Stimulated activated CD8-positive, alpha-beta memory T cell treated with anti-CD3 and anti-CD28 coated beads, Interleukin-7, amount 100 ng/mL, for 48 hours (primary cell): ENCODE data around the gene PPP4C.
A peak's percentile ranks its signal among the peaks of the same experiment; 100 is the strongest.
"Not testable (repeated sequence)": the region's sequence is repeated elsewhere in the genome, so short reads cannot be mapped to it uniquely, and the experiment has no call there.

ENCODE experiments used
- DNase-seq, 2 donors: peaks; one replicate each; pipeline ENCODE4 v3.0.0-alpha.2; 2020; ENCODE audit warnings: low read depth in 1 of 2; ENCODE audit errors: extremely low read depth in 1 of 2

The PPP4C gene

DNA sequence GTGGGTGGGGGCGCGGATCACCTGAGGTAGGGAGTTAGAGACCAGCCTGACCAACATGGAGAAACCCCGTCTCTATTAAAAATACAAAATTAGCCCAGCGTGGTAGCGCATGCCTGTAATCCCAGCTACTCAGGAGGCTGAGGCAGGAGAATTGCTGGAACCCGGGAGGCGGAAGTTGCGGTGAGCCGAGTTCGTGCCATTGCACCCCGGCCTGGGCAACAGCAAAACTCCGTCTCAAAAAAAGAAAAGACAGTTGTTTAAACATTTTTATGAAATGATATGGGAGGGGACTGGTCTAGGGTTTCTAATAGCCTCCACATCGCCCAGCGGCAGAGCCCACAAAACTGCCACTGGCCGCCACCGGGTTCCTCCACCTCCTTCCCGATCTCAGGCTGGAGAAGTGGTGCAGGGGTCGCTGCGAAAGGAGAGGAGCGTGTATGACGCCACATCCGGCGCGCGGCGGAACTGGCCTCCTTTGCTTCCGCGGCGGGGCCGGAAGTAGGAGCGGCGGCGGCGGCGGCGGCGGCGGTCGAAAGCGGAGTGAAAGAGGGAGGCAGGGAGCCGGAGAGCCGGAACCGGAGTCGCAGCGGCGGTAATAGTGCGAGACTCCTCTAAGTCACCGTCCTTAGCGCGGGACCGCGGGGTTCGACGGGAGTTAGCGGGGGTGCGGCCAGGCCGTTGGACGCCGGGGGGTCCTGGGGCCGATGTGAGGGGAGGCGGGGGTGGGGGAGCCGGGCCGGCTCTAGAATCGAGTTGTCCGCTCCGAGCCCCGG, at the start of gene PPP4C:
PPP4C (plus strand) TSS at position 492 of the 773 bp plus-strand sequence. CDS start 384 bp downstream, outside the sequence.
- peak; percentile 83 to 85 for DNase-seq

DNA sequence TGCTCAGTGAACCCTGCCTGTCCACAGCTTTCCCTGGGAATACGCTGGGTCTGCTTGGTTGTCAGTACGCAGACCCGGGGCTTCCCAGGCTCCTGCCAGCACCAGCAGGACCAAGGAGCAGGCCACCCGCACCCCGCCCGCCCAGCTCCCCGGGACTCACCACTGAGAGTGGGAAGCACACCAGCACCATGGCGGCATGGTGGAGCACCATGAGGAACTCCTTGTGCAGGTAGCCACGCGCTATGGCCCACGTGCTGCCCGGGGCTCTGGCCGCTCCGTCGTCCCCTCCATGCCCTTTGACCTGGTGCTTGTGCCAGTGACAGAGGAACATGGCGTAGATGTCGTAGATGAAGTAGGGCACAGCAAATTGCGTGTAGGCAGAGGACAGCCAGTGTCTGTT, 49.3 kb upstream of the PPP4C start:
- DNase-seq, result no peak

DNA sequence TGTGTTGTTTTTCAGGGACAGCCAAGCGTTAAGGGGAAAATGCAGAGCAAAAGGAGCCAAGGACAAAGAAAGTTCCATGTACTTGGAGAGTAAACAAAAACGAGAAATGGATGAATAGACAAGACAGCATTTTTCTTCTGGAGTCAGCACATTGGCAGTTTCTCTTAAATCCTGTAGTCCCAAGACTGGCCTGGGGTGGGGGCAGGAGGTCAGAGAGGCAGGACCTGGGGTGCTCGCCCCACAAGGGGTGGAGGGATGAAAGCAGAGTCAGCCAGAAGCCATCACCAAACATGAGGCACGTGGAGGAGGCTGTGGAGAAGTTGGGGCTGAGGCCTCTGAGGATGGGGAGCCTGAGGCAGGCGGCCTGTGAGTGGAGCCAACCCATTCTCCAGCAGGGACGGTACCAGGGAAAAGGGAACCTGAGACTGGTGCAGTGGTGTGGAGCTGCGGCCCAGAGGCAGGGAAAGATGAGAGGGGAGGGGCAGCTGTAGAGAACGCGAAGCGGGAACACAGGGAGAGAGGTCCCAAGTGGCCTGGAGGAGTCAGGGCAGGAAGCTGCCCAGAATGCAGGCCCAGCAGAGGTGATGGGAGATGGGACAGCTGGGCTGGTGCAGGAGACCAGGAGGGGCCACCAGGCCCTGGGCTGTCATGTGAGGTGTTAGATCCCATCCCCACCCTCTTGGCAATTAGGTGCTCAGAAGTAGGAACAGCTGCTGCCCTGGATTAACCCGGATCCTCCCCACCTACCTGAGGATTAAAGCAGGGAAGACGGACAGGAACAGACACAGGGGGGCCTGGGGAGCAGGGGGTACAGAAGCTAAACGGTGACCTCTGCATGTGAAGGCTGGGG, 48.0 kb upstream of the PPP4C start:
- DNase-seq, result no peak

DNA sequence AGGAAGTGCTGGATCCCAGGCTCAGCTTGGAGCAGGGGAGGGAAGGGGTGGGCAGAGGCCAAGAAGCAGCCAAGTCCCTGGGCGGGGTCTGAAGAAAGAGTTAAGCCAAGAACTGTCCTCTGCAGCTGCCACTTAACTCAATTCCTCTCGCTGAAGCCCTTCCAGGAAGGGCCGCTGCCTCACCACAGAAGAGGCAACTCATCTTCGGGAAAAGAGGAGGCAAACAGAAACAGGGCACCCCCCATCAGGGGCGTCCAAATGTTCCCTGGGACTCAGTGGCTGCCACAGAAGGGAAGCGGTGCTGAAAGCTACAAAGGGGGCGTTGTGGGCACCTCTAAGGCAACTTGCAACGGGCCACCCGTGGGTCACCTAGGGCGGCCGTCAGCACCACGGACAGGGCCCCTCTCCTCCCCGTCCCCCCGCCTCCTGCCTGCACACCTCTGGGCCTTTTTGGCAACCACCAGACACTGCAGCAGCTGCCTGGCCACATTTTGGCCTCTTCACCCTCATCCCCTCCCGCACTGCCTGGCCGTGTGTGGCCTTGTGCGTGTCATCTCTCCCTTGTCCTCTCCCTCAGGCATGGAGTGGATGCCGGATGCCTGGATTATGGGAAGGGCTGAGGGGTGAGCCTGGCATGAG, 47.2 kb upstream of the PPP4C start:
- DNase-seq, result no peak

DNA sequence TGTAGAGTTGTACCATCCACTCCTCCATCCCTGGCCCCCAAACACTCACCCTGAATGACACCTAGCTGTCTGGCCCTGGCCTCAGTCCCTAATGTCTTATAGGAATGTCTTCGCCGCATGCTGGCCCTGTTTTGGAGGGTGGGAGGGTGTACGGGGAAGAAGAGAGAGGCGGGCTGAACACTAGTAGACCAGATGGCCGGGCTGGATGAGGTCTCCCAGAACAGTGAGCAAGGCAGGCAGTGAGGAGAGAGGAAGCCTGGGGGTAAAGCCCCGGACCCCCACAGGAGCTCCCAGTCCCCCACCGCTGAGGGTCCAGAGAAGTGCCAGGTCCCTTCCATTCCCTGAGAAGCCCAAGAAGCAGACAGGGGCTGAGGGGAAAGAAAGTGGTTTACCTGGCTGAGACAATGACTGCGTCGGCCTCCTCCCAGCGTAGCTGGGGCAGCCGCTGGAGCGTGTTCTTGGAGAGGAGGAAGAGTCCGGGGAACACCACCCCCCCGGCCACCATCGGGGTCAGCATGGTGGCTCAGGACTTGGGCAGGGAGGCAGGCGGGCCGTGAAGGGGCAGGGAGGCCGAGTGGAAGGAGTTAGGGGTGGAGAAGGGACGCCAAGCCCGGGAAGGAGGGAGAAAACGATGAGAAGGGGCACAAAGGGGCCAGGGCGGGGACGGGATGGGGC, 45.6 kb upstream of the PPP4C start:
- no peak for DNase-seq

DNA sequence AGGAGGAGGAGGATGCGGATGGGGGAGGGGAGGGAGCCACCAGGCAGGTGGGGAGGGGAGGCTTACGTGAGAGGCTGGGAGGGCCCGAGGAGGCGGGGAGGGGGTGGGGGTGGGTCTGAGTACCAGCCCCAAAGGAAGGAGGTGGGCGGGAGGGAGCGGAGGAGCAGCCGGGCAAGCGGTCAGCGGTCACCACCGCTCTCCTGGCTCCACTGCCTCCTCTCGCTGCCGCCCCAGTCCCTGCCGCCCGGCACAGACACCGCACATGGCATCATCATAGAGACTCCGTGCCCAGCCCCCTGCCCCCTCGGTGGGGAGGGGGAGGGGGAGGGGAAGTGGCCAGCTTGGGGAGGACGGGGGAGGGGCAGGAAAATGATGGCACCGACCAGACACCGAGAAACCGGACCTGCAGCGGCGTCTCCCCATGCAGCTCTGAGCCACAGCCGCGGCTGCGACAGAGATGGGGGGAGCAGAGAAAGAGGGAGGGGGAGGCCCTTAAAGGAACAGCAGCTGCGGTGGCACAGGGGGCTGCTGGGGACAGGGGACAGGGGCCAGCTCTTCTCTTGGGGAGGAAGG, 44.9 kb upstream of the PPP4C start, which contains the start of gene TLCD3B:
TLCD3B (minus strand) TSS at position 431 of the 573 bp plus-strand sequence. CDS start 744 bp downstream, outside the sequence.
- DNase-seq, result no peak

DNA sequence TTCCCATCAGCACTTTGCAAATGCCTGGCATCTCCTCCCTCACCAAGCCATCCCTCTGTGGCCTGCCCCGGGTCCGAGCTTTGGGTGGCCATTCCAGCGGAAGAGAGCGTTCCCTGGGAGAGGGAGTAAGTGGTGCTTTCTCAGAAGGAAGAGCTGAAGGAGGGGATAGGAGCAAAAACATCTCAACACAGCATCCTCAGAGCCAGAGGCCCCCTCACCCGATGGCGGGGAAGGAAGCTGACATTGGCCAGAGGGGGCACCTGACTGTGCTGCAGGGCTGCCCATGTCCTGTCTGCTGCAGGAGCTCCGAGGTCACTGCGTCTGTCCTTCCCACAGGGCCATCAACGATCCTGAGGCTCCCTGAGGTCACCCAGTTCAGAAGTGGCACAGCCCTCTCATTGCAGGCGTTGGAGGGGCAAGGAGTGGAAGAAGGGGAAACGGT, 44.3 kb upstream of the PPP4C start:
- no peak for DNase-seq

DNA sequence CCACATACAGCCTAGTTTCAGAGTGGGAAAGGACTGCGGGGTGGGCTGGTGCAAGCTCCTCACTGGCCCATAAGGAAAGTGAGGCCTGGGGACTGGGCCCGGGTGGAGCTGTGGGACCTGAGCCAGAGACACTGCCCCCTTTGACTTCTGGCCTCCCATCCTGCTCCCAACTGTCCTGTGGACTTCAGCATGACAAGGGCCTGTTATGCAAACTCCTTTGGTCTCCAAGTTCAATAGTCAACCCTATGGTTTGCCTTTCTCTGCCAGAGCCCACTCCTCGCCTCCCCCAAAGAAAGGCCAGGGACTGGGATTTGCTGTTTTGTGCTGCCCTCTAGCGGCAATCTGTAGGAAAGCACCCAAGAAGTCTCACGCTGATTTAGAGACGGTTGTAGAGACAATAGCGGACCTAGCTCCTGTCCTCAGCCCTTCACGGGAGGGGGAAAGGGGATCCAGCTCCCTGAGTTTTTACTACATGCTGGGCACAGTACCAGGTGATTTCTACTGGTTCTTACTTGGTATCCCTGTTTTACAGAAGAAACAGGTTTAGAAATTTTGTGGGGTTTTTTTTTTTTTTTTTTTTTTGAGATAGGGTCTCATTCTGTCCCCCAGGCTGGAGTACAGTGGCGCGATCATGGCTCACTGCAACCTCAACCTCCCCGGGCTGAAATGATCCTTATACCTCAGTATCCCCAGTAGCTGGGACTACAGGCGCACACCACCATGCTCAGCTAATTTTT, 43.5 kb upstream of the PPP4C start:
- peak; percentile 33 for DNase-seq

DNA sequence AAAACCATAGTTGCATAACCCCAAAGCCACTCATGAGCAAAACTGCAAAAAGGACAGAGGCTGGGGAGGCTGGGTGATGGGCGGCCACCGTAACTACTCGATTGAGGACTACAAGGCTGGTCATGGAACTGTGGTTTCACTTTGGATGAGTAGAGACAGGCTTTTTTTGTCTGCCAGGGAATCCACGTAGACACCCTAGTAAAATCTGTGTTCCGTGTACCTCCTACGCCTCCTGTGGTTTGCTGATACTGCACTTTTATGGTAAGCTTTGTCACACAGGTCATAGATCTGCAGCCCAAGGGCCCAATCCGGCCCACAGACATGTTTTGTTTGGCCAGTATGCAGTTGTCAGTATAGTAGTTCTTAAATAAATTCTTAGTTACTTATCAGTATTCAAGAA, 42.5 kb upstream of the PPP4C start:
- no peak for DNase-seq

DNA sequence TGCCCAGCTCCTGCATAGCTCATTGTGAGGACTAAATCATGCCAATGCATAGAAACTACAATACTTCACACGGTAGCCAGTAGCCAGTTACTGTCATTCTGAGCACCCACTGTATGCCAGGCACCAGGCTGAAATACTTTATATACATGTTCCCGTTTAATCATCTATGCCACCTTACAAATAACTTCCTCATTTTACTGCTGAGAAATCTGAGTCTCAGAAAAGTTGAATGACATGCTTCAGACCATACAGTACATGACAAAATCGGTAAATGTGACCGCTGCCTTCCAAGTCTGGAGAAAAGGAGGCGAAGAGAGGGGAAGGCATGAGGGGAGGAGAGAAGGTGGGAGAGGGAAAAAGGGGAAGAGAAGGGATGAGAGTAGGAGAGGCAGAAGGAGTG, 35.6 kb upstream of the PPP4C start:
- no peak for DNase-seq

DNA sequence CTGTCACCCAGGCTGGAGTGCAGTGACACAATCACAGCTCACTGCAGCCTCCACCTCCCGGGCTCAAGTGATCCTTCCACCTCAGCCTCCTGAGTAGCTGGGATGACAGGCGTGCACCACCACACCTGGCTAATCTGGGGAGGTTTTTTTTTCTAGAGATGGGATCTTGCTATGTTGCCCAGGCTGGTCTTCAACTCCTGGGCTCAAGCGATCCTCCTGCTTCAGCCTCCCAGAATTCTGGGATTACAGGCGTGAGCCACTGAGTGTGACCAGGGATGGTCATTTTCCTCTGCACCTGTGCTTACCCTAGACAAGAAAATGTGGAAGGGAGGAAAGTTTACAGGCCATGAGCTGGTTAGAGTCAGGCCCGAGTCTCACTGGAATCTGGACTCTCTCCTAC, 35.1 kb upstream of the PPP4C start:
- not testable (repeated sequence) for DNase-seq

DNA sequence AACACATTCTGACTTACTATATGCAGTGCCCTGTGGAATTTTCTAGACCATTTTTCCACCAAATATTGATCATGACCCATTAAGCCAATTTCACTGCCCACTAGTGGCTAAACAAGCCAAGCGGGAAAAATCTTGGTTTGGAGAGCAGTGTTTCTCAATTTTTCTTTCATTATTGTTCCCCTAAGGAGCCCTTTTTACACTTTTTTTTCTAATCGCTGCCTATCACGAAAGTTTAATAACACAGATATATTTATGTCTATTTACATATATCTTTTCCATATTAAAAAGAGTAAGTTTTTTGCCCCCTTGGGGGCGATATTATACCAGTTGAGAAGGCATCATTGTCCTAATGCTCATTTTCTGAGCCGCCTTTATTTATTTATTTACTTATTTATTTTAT, 34.0 kb upstream of the PPP4C start:
- DNase-seq, result no peak

DNA sequence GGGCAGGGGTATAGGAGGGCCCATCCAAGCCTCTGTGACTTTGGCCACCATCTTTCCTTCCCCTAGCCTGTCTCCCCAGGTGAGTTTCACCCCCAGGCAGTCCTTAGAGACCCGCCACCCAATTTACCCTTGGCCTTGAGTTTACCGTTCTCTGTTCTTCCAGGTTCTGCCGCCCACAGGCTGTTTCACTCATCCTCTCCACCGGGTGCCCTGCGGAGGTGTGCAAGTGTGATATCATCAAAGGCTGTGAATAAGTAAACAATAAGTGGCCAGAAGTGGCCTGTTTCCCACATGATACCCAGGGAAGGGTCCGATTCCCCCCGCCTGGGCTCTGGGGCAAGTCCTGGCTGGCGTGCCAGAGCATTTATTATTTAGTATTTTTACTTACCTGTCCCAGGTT, 29.6 kb upstream of the PPP4C start:
- DNase-seq, result no peak

DNA sequence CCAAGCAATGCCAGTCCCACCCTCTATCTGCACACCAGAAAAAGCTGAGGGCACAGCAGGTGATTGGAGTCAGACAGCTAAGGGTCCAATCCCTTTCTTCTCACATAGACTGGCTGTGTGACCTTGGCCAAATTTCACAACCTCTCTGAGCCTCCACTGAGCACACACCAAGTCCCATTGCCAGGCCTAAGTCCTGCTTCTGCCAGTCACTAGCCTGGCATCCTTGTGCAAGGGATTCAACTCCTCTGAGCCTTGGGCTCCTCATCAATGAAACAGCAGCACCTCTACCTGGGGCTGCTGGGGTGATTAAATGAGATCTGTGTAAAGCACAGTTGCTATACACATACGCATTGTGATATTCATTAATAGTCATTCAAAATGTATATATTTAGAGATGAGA, 29.2 kb upstream of the PPP4C start:
- DNase-seq, result no peak

DNA sequence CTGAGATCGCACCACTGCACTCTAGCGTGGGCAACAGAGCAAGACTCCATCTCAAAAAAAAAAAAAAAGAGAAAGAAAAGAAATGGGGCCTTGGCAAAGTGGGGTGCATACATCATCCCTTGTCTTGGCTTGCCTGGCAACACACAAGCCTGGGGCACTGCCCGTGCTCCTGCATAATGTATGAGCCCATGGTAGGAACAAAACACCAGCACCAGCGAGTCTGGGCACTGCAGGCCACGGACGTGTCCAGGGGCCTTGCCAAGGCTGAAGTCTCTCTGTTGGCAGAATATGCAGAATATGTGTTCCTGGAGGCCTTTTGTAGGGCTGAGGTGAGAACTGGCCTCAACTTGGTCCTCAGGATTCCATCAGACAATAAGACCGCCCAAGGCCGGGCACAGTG, 25.9 kb upstream of the PPP4C start:
- no peak for DNase-seq

DNA sequence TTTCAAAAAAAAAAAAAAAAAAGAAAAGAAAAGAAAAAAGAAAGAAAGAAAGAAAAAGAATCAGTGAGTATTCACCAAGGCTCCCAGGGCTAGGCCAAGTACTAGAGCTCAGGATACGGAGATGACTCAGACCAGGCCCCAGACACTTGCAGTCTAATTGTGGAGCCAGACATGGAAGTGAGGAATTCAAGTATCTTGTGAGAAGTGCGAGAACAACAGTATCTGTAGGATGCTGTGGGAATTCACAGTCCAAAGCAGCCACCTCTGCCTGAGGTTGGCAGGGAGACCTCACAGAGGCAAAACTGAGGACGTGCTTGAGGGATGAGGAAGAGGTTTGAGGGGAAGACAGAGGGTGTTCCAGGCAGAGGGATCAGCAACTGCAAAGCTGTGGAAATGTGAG, 24.3 kb upstream of the PPP4C start:
- no peak for DNase-seq

DNA sequence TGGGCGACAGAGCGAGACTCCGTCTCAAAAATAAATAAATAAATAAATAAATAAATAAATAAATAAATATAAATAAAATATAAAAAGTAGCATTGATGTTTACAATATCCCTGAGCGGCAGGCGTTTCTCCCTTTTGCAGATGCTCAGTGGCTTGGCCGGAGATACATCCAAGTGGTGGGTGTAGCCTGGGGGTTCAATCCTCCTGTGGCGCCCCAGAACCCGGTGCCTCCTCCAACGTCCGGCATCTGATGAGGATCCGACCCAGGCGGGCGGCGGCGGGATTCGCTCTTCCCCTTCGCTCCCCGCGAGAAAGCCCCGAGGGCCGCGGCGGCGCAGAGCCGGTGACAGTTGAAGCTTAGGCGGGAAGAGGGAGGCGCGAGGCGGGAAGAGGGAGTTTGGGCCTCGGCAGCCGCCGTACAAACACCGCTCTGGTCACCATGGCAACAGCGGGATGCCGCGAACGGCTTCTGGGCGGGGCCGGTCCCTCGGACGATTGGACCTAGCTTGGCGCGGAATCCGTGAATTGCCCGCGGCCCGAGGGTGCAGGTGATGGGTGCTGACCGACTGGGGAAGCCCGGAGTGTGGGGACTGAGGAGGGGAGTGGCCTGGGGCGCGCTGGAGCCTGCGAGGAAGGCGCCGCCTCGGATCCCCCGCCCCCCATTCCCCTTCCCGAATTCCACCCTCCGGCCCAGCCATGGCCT, 23.0 kb upstream of the PPP4C start:
- peak; percentile 83 to 89 for DNase-seq

DNA sequence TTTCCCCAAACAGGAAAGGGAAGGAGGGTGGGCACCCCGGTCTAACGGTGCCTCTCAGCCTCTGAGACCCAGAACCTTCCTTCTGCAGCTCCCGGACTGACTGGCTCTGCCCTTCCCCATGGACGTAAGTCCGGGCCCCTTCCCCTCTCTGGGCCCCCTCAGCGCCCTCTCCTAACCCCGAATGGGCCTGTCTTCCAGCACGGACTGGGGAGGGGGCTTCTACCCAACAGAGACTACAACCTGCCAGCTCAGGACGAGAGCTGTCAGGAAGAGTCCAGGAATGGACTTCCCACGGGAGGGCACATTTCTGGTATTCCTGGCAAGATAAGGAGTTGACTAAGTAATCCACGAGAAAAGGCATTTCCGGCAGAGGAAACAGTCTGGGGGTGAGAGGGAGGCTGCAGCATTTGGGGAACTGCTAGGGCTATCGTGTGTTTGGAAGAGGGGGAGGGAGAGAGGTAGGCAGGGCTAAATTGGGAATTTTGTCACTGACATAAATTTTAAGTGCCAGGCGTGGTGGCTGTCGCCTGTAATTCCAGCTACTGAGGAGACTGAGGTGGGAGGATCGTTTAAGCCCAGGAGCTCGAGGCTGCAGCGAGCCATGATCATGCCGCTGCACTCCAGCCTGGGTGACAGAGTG, 22.3 kb upstream of the PPP4C start:
- no peak for DNase-seq

DNA sequence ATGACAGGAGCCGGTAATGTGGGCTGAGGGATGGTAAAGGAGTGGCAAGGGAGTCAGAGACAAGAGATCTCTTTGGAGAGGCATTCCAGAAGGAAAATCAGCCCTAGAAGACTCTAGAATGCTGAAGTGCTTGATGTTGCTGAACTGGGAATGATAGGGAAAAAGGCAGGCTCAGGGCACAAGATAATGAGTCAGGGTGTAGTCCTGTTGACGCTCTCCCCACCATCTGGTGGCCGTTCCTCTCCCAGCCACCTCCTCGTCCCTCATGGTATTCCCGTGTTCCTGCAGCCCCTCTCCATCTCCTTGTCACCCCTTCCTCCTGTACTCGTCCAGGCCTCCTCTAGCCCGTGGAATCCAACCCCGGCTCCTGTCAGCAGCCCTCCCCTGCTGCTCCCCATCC, 21.3 kb upstream of the PPP4C start:
- DNase-seq, result no peak
